NCI-H510A treated with DMSO at 0.1 percent for 48 hours (cell line): Measurements from ENCODE around the gene MVB12B.

Experiments used
- DNase-seq: peaks from one replicate; lab custom pipeline; 2025; lab: John Stamatoyannopoulos, UW

Gene MVB12B

GRCh38 chr9:126303488-126303887 lies 23.1 kb upstream of the MVB12B start:
- peak; percentile 24 for DNase-seq

GRCh38 chr9:126304207-126304970 lies 22.2 kb upstream of the MVB12B start:
- no peak for DNase-seq

GRCh38 chr9:126304971-126305320 lies 21.7 kb upstream of the MVB12B start:
- no peak for DNase-seq

- no peak for DNase-seq
Measured at GRCh38 chr9:126306071-126306647, 20.5 kb upstream of the MVB12B start.

GRCh38 chr9:126307322-126308061 lies 19.1 kb upstream of the MVB12B start:
- DNase-seq = no peak

- no peak for DNase-seq
Measured at GRCh38 chr9:126309427-126310189, 17.0 kb upstream of the MVB12B start.

GRCh38 chr9:126312584-126313551 lies 13.8 kb upstream of the MVB12B start:
- no peak for DNase-seq

- DNase-seq = no peak
Measured at GRCh38 chr9:126316085-126316655, 10.5 kb upstream of the MVB12B start.

GRCh38 chr9:126317513-126317912 lies 9.1 kb upstream of the MVB12B start:
- no peak for DNase-seq

GRCh38 chr9:126318858-126319257 lies 7.8 kb upstream of the MVB12B start:
- no peak for DNase-seq

GRCh38 chr9:126319671-126320070 lies 7.0 kb upstream of the MVB12B start:
- no peak for DNase-seq

- DNase-seq = no peak
Measured at GRCh38 chr9:126320158-126320922, 6.3 kb upstream of the MVB12B start.

GRCh38 chr9:126321742-126322141 lies 4.9 kb upstream of the MVB12B start:
- DNase-seq = no peak

GRCh38 chr9:126325821-126326220 lies 808 bp upstream of the MVB12B start:
- no peak for DNase-seq

- DNase-seq = peak; percentile 34
Measured at GRCh38 chr9:126327006-126327713, 531 bp downstream of the MVB12B start.

- DNase-seq = no peak
Measured at GRCh38 chr9:126327714-126328185, 1.1 kb downstream of the MVB12B start.

GRCh38 chr9:126328407-126328806 lies 1.8 kb downstream of the MVB12B start:
- no peak for DNase-seq

GRCh38 chr9:126329476-126330275 lies 3.0 kb downstream of the MVB12B start:
- DNase-seq = no peak
